GM21737 (cell line): ENCODE measurements around the gene ORAI2.
A peak's percentile ranks its signal among the peaks of the same experiment; 100 is the strongest.
"Not testable (repeated sequence)": the region's sequence is repeated elsewhere in the genome, so short reads cannot be mapped to it uniquely, and the experiment has no call there.

Experiments used
- ATAC-seq: cut with Tn5 transposase; IDR thresholded peaks from one replicate; pipeline ENCODE4 v1.9.1; 2021; ENCODE audit warnings: mild to moderate bottlenecking, moderate library complexity; ENCODE audit not compliant: unreplicated experiment

The ORAI2 gene

DNA sequence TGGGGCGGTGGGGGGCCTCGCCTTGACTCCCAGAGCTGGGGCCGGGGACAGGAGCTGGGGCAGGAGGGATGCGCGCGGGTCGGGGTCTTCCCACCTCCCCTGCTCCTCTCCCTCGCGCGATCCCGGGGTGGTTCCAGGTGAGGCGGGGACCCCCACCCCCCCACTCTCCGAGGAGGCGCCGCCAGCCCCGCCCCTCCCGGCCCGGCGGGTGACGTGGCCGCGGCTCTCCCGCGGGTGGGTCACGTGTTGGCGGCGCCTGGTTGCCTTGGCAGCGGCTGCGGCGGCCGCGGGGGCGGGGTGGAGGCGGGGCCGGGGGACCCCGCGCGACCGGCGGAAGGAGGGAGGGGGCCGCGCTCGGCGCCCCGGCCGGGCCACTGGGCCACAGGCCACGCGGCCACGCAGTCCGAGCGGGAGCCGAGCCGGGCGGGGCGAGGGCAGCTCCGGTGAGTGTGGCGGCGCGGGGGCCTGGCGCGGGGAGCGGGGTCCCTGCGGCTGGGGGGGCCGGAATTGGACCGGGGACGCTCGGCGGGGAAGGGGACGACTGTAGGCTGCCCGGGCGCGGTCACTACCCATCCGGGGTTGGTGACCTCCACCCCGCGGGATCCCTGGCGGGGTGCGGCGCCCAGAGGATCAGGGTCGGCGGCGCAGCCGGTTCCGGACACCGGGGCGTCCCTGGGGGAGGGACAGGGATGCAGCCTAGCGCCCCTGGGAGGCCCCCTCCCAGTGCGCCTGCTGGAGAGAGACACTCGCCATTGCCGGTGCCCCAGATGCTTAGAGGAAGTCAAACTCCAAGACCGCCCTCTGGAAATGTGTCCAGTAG is at the start of gene ORAI2:
ORAI2 (plus strand) TSS at position 357 of the 820 bp plus-strand sequence. CDS start 5,382 bp downstream, outside the sequence.
- ATAC-seq, result peak; percentile 57

DNA sequence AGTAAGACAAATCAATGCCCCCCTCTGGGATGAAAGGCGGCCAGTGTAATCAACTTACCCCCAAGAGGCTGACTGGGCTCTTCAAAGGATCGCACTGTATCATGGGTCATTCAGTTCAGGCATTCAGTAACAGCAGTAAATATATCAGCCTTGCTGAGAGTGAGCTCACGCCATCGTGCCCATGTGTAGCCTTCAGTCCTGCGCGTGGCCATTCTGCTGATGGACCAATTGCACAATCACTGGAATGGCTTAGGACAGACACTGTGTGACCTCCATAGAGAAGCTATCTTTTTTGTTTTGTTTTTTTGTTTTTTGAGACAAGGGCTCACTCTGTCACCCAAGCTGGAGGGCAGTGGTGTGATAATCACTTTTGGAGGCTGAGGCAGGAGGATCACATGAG is 46.3 kb upstream of the ORAI2 start:
- ATAC-seq, result no peak

DNA sequence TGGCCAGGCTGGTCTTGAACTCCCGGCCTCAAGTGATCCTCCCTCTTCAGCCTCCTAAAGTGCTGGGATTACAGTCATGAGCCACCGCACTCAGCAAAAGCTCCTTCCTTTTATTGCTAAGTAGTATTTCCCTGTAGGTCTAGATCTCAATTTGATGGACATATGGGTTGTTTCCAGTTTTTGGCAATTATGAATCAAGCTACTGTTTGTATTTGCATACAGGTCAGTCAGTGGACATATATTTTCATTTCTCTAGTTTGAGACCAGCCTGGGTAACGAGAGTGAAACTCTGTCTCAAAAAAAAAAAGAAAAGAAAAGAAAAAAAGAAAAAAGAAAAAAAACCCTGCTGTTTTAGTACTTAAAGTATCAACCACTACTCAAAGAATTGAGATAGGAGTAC is 43.6 kb upstream of the ORAI2 start:
- no peak for ATAC-seq

DNA sequence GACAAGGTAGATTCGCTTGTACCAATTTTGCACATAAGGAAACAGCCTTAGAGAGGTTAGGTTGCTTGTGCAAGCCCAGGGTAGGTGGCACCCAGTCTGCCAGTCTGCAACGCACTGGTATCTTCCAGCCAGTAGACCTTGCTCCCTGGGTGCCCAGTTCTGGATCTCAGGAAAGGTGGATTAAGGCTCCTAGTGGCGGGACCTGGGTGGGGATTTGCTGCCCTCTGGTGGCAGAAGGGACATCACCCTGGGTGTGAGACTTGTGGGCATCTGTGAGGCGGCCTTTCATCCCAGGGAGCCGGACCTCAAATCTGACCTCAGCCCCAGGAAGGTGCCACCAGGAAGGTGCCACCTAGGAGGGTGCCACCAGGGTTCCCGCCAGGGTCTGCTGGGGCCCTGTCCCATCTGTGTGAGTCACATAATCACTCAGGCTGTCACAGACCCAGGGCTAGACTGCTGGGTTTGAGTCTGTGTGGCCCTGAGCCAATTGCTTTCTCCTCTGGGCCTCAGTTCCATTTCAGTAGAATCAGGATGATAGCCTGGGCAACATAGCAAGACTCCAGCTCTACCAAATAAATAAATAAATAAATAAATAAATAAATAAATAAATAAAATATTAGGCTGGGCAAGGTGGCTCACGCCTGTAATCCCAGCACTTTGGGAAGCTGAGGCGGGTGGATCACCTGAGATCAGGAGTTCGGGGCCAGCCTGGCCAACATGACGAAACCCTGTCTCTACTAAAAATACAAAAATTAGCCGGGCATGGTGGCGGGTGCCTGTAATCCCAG is 42.5 kb upstream of the ORAI2 start:
- ATAC-seq, result no peak

DNA sequence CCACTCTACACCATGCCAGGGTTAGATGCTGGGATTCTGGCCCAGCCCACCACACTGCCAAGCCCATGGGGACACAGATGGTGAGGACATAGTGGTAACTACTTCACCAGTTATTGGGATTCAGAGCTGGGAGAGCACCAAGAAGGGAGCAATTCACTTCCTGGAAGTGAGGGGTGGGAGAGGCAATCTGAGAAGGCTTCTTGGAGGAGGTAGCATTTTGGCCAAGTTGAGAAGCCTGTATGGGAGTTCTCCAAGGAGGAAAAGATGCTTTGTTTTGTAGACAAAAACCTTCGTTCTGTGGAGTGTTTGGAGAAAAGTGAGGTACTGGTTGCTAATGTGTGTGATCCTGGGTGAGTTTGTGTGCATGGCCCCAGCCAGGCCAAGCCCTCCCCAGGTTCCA is 41.0 kb upstream of the ORAI2 start:
- no peak for ATAC-seq

DNA sequence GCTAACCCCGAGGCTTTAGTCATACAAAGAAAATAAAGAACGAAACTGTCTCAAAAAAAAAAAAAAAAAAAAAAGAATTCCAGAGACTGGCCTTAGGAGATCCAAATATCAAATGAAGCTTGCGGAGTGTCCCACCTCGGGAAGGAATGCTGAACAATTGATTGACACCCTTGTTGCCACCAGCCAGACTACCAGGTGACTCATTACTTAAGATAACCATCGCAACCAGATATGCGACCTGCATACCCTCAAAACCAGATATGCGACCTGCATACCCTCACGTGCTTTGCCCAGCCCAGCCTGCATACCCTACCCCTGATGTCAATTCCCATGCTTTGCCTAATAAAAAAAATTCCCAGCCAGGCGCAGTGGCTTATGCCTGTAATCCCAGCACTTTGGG is 39.9 kb upstream of the ORAI2 start:
- ATAC-seq, result no peak

DNA sequence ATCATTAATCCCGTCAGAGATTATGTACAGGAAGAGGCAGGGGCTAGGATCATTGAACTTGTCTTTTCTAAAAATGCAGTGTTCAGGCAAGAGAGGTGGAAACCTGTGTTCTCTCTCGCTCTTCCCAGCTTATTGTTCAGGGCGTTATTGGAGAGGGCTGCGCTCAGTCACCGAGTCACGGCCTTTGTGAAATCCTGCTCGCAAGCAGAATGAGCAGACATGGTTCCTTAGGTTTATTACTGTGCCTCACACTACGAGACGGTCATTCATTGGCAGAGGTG is 37.8 kb upstream of the ORAI2 start:
- ATAC-seq, result no peak

DNA sequence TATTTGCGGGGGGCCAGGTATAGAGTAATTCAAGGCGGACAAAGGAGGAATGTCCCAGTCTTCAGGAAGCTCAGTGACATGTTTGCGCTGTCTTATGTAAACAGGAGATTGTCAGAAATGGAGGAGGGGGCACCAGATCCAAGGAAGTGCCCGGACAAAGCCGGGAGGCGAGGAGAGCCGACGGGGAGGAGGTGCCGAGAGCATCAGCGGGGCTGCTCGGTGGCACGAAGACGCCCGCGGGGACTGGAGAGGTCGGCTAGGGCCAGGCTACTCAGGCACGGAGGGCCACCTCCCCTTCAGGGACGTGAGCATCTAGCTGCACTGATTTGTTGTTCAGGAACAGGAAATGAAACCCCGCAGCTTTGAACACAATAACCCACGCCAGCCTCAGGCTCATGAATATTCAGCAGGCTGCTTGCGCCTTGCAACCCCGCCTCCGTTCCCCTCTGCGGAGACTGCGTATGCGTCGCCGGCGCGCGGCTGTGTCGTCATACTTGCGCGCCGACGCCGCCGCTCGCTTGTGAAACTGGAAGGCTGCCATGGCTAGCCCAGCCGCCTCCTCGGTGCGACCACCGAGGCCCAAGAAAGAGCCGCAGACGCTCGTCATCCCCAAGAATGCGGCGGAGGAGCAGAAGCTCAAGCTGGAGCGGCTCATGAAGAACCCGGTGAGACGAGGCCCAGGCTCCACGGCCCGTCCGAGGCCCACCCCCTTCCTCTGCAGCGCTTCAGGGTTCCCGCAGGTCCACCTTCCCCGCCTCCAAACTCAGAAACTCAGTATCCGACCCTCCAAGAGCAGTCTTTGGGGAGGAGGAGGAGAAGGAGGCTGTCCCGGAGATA is 37.3 kb upstream of the ORAI2 start, which contains the start of gene PRKRIP1:
PRKRIP1 (plus strand) TSS at position 491 of the 837 bp plus-strand sequence; CDS start at position 540, 49 bp downstream.
- peak; percentile 97 for ATAC-seq

DNA sequence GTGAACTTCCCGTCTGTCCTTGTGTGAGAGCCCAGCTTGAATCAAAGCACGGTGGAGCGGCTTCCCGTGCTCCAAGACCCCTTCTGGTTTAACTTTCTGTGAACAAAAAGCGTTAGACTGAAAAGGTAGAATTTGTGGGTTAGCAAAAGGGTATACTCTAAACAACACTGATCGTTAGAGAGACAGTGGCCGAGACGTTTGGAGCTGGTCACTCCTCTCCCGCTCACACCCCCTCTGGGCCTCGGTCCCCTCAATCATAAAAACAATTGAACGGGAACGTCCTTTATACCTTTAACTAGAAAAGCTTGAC is 36.7 kb upstream of the ORAI2 start:
- ATAC-seq, result no peak

DNA sequence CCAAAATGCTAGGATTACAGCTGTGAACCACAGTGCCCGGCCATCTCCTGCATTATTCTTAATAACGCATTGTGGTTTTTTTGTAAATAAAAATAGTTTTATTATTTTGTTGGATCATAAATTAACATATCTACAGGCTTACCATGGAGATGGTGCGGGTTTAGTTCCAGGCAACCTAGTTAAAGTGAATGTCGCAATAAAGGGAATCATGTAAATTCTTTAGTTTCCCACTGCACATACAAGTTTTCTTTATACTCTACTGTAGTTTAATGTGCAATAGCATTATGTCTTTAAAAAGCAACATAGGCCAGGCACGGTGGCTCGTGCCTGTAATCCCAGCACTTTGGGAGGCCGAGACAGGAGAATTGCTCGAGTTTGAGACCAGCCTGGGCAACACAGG is 34.8 kb upstream of the ORAI2 start:
- ATAC-seq, result no peak

DNA sequence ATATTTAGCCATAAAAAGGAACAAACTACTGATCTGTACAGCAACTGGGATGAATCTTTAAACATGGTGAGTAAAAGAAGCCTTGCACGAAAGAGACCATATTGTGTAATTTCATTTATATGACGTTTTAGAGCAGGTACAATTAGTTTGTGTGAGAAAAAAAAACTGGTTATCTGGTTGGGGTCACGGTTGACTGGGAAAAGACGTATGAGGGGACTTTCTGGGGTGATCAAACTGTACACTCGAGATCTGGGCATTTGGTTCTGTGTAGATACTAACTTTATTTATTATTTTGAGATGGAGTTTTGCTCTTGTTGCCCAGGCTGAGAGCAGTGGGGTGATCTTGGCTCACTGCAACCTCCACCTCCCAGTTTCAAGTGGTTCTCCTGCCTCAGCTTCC is 33.0 kb upstream of the ORAI2 start:
- ATAC-seq, result no peak

DNA sequence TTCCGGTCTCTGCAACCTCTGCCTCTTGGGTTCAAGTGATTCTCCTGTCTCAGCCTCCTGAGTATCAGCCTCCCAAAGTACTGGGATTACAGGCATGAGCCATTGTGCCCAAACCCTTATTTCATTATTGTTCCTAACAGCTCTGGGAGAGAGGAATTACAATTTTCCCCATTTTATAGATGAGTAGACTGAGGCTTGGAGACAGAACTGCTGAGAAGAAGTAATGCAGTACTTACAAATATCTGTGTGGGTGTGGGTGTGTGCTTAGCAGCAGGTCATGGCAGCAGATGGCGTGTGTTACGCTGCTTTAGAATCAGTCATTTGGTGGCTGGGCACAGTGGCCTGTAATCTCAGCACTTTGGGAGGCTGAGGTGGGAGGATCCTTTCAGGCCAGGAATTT is 29.8 kb upstream of the ORAI2 start:
- no peak for ATAC-seq

DNA sequence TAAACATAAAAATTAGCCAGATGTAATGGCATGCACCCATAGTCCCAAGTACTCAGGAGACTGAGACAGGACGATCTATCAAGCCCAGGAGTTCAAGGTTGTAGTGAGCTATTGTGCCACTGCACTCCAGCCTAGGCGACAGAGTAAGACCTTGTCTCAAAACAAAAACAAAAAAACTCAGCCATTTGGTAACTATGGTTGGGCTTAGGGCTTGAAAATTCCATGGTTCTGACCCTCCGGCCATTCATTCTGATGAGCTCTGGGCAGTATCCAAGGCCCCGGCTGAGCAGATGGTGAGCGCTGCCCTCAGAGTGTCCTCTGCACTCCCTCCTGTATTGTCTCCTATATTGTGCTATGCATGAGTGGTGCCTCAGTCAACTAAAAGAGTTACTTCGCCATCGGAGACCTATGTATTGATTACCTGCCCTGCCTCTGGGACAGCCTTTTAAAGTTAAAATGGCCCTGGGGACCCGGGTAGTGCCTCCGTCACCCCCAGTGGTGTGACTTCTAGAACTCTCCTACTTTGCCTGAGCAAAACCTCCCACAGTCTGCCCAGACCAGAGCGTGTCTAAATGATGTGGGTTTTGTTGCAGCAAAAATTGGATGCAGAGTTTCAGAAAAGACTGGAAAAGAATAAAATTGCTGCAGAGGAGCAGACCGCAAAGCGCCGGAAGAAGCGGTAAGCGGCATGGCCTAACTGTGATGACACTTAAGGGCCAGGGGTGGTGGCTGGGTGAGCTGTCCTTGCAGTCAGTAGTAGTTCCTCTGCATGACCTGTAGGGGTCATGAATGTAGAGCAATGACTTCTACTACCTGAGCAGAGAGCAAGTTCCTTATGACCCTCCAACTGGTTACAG is 29.1 kb upstream of the ORAI2 start:
- peak; percentile 84 for ATAC-seq

DNA sequence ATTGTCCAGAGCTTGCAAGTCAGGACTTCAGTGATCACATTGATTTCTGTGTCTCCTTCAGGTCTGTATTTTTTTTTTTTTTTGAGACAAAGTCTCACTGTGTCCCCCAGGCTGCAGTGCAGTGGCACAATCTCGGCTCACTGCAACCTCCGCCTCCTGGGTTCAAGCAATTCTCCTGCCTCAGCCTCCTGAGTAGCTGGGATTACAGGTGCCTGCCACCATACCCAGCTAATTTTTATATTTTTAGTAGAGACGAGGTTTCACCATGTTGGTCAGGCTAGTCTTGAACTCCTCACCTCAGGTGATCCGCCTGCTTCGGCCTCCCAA is 28.6 kb upstream of the ORAI2 start:
- ATAC-seq, result not testable (repeated sequence)

DNA sequence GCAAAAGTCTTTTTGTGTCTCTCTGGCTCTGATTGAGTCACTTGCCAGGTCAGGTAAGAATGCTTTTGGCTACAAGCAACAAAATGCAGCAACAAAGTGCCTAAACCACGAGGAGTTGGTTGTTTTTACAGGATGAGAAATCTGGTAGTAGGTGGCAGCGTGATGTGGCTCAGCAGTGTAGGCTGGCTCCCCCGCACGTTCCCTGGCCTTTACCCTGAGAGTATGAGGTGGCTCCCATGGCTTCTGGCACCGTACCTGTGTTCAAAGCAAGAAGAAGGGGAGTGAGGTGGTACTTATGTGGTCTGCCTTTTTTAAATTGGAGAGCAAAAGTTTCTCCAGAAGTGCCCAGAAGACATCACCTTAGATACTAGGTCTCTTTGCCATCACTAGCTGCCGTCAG is 25.5 kb upstream of the ORAI2 start:
- no peak for ATAC-seq

DNA sequence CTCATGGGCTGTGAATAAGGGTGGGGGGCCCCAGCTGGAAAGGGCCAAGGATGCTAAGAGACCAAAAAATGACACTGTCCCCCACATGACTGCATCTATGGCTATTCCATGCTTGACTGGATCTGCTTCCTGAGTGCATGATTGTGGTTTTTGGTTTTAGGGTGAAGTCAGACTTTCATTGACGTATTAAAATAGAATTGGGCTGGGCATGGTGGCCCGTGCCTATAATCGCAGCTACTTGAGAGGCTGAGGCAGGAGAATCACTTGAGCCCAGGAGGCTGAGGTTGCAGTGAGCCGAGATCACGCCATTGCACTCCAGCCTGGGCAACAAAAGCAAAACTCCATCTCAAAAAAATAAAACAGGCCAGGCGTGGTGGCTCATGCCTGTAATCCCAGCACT is 24.8 kb upstream of the ORAI2 start:
- ATAC-seq, result peak; percentile 51

DNA sequence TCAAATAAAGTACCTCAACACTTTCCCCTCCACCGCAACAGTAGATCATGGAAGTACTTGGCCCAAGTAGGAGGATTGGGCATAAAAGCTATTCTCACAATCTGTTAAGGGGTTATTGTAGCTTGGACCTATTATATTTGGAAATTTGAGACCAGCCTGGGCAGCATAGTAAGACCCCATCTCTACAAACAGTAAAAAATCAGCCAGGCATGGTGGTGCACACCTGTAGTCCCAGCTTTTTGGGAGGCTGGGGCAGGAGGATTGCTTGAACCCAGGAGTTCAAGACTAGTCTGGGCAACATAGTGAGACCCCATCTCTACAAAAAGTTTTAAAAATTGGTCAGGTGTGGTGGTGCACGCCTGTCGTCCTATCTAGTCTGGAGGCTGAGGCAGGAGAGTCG is 24.0 kb upstream of the ORAI2 start:
- no peak for ATAC-seq

DNA sequence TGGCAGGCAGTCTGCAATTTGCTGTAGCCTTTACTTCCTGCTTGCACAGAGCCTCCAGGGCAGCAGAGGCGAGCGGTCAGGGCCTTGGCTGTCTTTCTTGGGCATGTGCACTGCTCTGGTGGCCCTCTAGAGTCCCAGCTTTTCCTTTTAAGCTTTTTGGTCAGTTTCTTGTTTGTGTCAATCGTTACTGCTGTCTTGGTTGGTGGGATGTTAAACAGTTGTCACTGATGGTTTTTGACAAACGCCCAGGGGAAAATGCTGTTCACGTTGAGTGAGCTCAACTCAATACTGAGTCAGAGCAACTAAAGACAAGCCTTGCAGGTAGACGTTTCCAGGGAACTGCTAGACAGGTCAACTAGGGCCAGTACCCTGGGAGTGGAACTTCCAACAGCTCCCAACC is 23.3 kb upstream of the ORAI2 start:
- no peak for ATAC-seq

DNA sequence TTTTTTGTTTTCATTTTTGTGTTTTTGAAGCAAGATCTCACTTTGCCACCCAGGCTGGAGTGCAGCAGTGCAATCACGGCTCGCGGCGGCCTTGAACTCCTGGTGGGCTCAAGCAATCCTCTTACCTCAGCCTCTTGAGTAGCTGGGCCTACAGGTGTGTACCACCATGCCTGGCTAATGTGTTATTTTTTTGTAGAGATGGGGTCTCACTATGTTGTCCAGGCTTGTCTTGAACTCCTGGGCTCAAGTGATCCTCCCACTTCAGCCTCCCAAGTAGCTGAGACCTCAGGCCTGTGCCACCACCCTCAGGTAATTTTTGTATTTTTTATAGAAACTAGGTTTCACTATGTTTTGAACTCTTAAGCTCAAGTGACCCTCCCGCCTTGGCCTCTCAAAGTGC is 22.5 kb upstream of the ORAI2 start:
- ATAC-seq, result no peak

DNA sequence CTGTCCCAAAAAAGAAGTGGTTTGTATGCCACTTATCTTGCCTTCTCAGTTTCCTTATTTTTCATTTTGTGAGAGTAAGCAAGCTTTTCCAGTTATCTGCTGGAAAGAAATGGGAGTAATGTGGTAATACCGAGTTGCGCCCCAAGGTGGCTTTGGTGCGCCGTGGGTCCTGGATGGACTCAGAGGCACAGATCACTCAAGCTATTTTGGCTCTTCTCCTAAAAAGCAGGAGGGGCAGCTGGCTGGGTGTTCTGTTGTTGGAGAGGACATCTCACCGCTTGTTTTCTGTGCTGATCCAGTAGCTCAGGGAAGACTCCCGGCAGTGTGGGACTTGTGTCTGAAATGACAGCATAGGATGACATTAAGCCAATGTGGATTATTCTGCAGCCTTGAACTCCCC is 20.8 kb upstream of the ORAI2 start:
- no peak for ATAC-seq

DNA sequence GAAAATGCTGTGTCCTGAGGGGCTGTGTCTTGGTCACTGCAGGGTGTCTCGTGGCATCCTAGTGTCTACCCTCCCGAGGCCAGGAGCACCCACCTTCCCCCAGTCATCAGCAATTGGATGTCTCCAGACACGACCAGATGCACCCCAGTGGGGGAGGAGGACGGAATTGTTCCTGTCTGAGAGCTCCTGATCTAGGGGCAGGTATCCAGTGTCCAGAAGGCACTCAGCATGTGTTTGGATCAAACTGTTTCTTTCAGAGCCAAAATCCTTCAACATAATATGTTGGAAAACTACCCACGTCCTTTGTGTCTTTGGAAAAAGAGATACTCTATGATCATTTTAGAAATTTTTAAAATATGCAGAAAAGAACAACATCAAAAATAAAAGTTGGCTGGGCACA is 20.3 kb upstream of the ORAI2 start:
- ATAC-seq, result no peak
